Spleen (tissue), 11 donors: ENCODE measurements around the gene HILPDA. TPM values are rescaled to one million over a fixed set of nuclear protein-coding genes. Genes with fewer than 3 reads are reported as not detected.

Experiments used
- DNase-seq: peaks from one replicate; pipeline ENCODE4 v3.0.0-alpha.2; 2020
- H3K27ac ChIP-seq, 8 donors: fragments of 200-600 bp; sonication (generic) in 7 of 8; 1 replicate in 4 of 8; 2 replicates in 4 of 8; pipeline versions ENCODE4 v1.5.0 to v1.8.0; 2016 to 2021; ENCODE audit warnings: inconsistent platforms in 4 of 8, mild to moderate bottlenecking in 4 of 8, moderate library complexity in 1 of 8
- H3K27me3 ChIP-seq, 7 donors: fragments of 200-600 bp; sonication (generic) in 6 of 7; replicated peaks in 1 of 7; 1 replicate in 4 of 7; 2 replicates in 3 of 7; pipeline versions ENCODE4 v1.5.0 to v1.8.0; 2016 to 2021; ENCODE audit warnings: inconsistent platforms in 3 of 7, mild to moderate bottlenecking in 1 of 7
- H3K36me3 ChIP-seq, 6 donors: fragments of 200-600 bp; sonication (generic) in 5 of 6; 1 replicate in 4 of 6; 2 replicates in 2 of 6; pipeline versions ENCODE4 v1.5.0 to v1.8.0; 2016 to 2021; ENCODE audit warnings: inconsistent platforms in 2 of 6
- H3K4me1 ChIP-seq, 6 donors: fragments of 200-600 bp; sonication (generic) in 5 of 6; 1 replicate in 3 of 6; 2 replicates in 3 of 6; pipeline versions ENCODE4 v1.5.0 to v1.8.0; 2016 to 2021; ENCODE audit warnings: inconsistent platforms in 3 of 6
- H3K4me3 ChIP-seq, 8 donors: fragments of 200-600 bp; sonication (generic) in 7 of 8; 1 replicate in 4 of 8; 2 replicates in 4 of 8; pipeline versions ENCODE4 v1.5.0 to v1.8.0; 2016 to 2021; ENCODE audit warnings: inconsistent platforms in 4 of 8, mild to moderate bottlenecking in 4 of 8, moderate library complexity in 2 of 8
- H3K9me3 ChIP-seq, 8 donors: fragments of 200-600 bp; sonication (generic) in 7 of 8; 1 replicate in 4 of 8; 2 replicates in 4 of 8; pipeline versions ENCODE4 v1.5.0 to v1.8.0; 2016 to 2021; ENCODE audit warnings: inconsistent platforms in 4 of 8
- CTCF ChIP-seq, 11 experiments: fragments of 200-600 bp in 7 of 11; fragments of 450-650 bp in 4 of 11; sonication (generic) in 4 of 11; IDR thresholded peaks in 8 of 11; conservative IDR thresholded peaks in 3 of 11; 1 replicate in 7 of 11; 2 replicates in 4 of 11; pipeline versions ENCODE4 v1.4.0 to v1.8.0; 2016 to 2021; ENCODE audit warnings: antibody characterized with exemption in 11 of 11, inconsistent platforms in 4 of 11, mild to moderate bottlenecking in 1 of 11
- POLR2A ChIP-seq, 3 donors: fragments of 450-650 bp; IDR thresholded peaks; one replicate each; pipeline ENCODE4 v1.5.1; 2017; ENCODE audit warnings: antibody characterized with exemption in 3 of 3, mild to moderate bottlenecking in 1 of 3
- POLR2AphosphoS5 ChIP-seq, 3 donors: sonication (generic); formaldehyde crosslinking; IDR thresholded peaks; one replicate each; pipeline ENCODE4 v1.5.1; 2017; ENCODE audit warnings: antibody characterized with exemption in 3 of 3
- WGBS, 5 donors: extraction: QIAGEN DNeasy Blood & Tissue Kit in 3 of 5; methylation state at CpG; one replicate each; pipeline versions ENCODE4 v1.1.5 to v1.1.7; 2013 to 2018; 5-methylcytosine and 5-hydroxymethylcytosine counted together
- intact Hi-C: fragments of 100-400 bp; cut with DNase I; formaldehyde crosslinking; loops from one replicate; pipeline ENCODE4 v1.15.0; 2023; ENCODE audit warnings: low total_unique reads
- polyA plus RNA-seq, 3 donors: library from polyadenylated mRNA; stranded (reverse); fragments of 200-250 nt; gene quantifications; one replicate each; pipeline ENCODE4 v1.2.1, GENCODE V29; 2013
- total RNA-seq, 7 donors: library from RNA; depleted of rRNA in 3 of 7; stranded (reverse); fragments of >200 nt in 3 of 7; fragmentation: NEBNext Ultra II Directional in 4 of 7; extraction: Animal tissue kit (Norgen Biotek cat#: 25700) in 4 of 7; gene quantifications; one replicate each; pipeline versions ENCODE4 v1.1.0 to v1.2.1, GENCODE V29; 2016 to 2021
- donor health status: healthy with polysubstance abuse.
- donor health status: DM: no; HTN: no; CAD: no; lungs with moderate emphysema.
- donor health status: DM: no; HTN: no; CAD: no.
- donor health status: Bipolar disorder and iron deficiency.
- donor health status: healthy.
- donor health status: DM: no; HTN: no; CAD: no.
- donor health status: DM: yes; HTN: yes; CAD: no.

HILPDA gene
- total and polyA plus RNA-seq, 10 donors: 3.2 to 16.7 (median 7.1) TPM

GRCh38 chr7:128437426-128438332 lies 18.0 kb upstream of the HILPDA start:
- no peak for DNase-seq
- Histone ChIP-seq H3K36me3 (no peaks in the 10 kb centered on the region), H3K27me3 (no peaks in the 10 kb centered on the region), H3K4me3 (no peak overlapping the region), H3K27ac (peak overlapping the region in 6 of 8 donors; percentile 20 to 73 (median 56)), H3K9me3 (no peaks in the 10 kb centered on the region), H3K4me1 (peaks cover 0 to 20% (median 3%) of the 10 kb centered on the region in 6 donors)
- WGBS, 5 donors: 52 to 67% (median 56%) methylated on average over 8 of the region's 8 CpGs
- no peak for TF ChIP-seq POLR2A (IDR thresholded peaks at IDR 0.05)
- no peak for TF ChIP-seq CTCF (IDR thresholded peaks at IDR 0.05 in 8 of 11, conservative IDR thresholded peaks at IDR 0.05 in 3 of 11)
- no peak for TF ChIP-seq POLR2AphosphoS5 (IDR thresholded peaks at IDR 0.05)
- intact Hi-C loops: no loop called here

GRCh38 chr7:128442356-128442755 lies 13.3 kb upstream of the HILPDA start:
- H3K4me3 ChIP-seq: no peak overlapping the region
- intact Hi-C loops: no loop called here
- H3K9me3 ChIP-seq: no peaks in the 10 kb centered on the region
- TF ChIP-seq CTCF (IDR thresholded peaks at IDR 0.05 in 8 of 11, conservative IDR thresholded peaks at IDR 0.05 in 3 of 11): no peak
- no peak overlapping the region for H3K27ac ChIP-seq
- DNase-seq: no peak
- no peaks in the 10 kb centered on the region for H3K36me3 ChIP-seq
- H3K27me3 ChIP-seq: no peaks in the 10 kb centered on the region
- peaks cover 0 to 15% (median 3%) of the 10 kb centered on the region in 6 donors for H3K4me1 ChIP-seq
- WGBS, 5 donors: 85 to 95% (median 92%) methylated on average over 3 of the region's 3 CpGs

DNA sequence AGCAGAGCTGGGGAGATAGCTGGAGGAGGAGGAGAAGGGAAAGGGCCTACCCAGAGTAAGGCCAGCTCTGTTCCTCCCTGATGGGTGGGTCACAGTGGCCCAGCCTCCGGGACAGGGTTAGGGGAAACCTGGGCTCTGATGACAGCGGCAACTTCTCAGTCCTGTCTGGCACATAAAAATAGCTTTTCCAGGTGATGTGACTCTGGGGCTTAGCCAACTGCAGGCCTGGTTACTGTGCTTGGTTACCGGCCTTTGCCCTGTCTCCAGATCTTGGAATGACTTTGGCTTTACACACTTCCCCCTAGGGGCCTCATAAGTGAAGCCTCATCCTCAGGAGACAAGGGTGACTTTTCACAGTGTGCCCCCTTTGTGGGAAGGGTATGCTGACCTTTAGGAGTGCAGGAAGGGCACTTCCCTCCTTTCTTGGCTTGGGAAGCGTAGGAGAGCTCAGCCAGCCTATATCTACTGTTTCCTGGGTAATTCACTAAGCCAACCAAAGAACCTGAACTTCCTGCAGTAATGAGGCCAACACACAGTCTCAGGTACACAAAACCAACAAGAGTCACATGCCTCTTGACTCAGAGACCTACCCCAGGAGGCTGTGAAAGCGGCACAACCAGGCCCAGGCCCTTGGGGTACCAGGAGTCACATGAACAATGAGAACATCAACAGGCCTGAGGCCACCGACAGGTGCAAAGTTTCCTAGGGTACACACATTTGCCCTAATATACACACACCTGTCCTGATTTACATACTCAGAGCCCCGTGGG lies 11.7 kb upstream of the HILPDA start:
- WGBS, 5 donors: 71 to 81% (median 79%) methylated on average over 4 to 7 of the region's 7 CpGs
- TF ChIP-seq CTCF (IDR thresholded peaks at IDR 0.05 in 8 of 11, conservative IDR thresholded peaks at IDR 0.05 in 3 of 11) (no peak), POLR2AphosphoS5 (IDR thresholded peaks at IDR 0.05) (no peak), POLR2A (IDR thresholded peaks at IDR 0.05) (no peak)

DNA sequence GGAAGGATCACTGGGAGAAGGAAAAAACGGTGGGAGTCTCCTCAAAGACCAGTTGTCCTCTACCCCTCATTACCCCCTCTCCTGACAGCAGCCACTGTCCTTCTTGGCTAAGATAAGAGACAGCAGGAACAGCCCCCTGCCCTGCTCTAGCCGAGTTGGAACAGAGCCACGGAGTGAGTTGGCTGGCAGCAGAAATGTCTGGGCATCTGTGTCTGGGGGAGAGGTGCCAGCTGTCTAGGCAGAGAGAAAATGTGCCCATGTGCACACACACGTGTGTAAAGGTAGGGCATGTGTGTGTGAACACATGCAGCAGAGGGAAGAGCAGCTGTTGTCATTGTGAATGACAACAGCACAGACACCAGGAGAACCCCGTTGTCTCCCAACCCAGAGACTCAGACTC lies 9.4 kb upstream of the HILPDA start:
- intact Hi-C loops: no loop called here
- no peaks in the 10 kb centered on the region for H3K4me1 ChIP-seq
- H3K4me3 ChIP-seq: no peak overlapping the region
- DNase-seq: no peak
- H3K36me3 ChIP-seq: no peaks in the 10 kb centered on the region
- TF ChIP-seq POLR2AphosphoS5 (IDR thresholded peaks at IDR 0.05) (no peak), POLR2A (IDR thresholded peaks at IDR 0.05) (no peak), CTCF (IDR thresholded peaks at IDR 0.05 in 8 of 11, conservative IDR thresholded peaks at IDR 0.05 in 3 of 11) (no peak)
- H3K27me3 ChIP-seq: no peaks in the 10 kb centered on the region
- WGBS, 5 donors: 72 to 85% (median 74%) methylated on average over 5 of the region's 5 CpGs
- no peak overlapping the region for H3K27ac ChIP-seq
- H3K9me3 ChIP-seq: no peaks in the 10 kb centered on the region

More for the DNA sequence above, 11.7 kb upstream of the HILPDA start:
- Histone ChIP-seq H3K9me3 (no peaks in the 10 kb centered on the region), H3K36me3 (no peaks in the 10 kb centered on the region), H3K4me1 (no peaks in the 10 kb centered on the region), H3K27ac (no peak overlapping the region), H3K27me3 (no peaks in the 10 kb centered on the region), H3K4me3 (no peak overlapping the region)
- no peak for DNase-seq
- intact Hi-C loops: no loop called here
